Peyer's patch (tissue), 4 donors: ENCODE results near the gene UBXN6.

Source experiments
- POLR2A ChIP-seq, 2 donors: fragments of 450-650 bp; IDR thresholded peaks; one replicate each; pipeline ENCODE4 v1.5.1; 2017; ENCODE audit warnings: antibody characterized with exemption in 2 of 2, mild to moderate bottlenecking in 2 of 2, moderate library complexity in 2 of 2
- TF ChIP-seq, protein P1 (sequence below), 6 experiments: fragments of 450-650 bp in 4 of 6; fragments of 200-600 bp in 2 of 6; sonication (generic) in 1 of 6; IDR thresholded peaks; one replicate each; pipeline ENCODE4 v1.5.1; 2017 to 2019; ENCODE audit warnings: antibody characterized with exemption in 6 of 6, mild to moderate bottlenecking in 3 of 6, moderate library complexity in 1 of 6

DNA sequence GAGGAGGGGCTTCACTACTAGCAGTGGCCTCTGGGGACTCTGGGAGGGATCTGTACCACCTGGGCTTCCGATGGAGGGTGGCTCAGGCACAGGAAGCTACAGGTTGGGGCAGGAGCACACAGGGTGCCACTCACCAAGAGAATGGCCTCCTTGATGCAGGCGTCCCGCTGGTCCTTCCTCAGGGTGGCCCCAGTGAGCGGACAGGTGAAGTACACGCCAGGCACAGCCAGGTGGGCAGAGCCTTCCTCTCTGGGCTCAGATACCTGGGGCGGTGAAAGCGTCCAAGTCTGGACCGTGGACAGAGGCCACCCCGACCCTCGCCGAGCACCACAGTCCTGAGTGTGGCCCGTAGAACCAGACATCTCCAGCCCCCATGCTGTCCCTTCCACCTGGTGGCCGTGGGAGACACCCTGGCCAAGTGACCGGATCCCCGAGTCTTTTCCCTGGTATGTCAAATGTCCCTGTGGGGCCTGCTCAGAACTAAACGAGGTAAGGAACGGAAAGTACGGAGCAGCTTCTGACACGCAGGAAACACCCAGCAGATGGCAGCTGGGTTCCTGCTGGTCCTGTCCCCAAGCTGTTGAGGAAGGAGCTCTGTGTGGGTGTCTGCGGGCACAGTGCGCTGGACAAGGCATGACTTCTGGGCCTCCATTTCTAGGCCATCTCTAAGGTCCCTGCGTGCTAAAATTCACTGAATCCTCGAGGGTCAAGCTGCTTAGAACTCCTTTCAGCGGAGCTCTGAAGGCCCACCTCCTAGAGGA is 5.2 kb downstream of the UBXN6 start:
- TF ChIP-seq, protein P1, sequence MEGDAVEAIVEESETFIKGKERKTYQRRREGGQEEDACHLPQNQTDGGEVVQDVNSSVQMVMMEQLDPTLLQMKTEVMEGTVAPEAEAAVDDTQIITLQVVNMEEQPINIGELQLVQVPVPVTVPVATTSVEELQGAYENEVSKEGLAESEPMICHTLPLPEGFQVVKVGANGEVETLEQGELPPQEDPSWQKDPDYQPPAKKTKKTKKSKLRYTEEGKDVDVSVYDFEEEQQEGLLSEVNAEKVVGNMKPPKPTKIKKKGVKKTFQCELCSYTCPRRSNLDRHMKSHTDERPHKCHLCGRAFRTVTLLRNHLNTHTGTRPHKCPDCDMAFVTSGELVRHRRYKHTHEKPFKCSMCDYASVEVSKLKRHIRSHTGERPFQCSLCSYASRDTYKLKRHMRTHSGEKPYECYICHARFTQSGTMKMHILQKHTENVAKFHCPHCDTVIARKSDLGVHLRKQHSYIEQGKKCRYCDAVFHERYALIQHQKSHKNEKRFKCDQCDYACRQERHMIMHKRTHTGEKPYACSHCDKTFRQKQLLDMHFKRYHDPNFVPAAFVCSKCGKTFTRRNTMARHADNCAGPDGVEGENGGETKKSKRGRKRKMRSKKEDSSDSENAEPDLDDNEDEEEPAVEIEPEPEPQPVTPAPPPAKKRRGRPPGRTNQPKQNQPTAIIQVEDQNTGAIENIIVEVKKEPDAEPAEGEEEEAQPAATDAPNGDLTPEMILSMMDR (IDR thresholded peaks at IDR 0.05): no peak
- TF ChIP-seq POLR2A (IDR thresholded peaks at IDR 0.05): no peak
